ENCODE results near the gene CNTNAP2. TPM values are rescaled to one million over a fixed set of nuclear protein-coding genes. Genes with fewer than 3 reads are reported as not detected.

Gene CNTNAP2
- total RNA-seq, 8 experiments from 2014 or later = 0.05 to 27.0 (median 15.0) TPM

- ATAC-seq (replicated peaks in 6 of 8) = no peak
- Histone ChIP-seq H3K4me1 (replicated peaks in 1 of 2) (peaks cover 4 to 11% of the 10 kb centered on the region in 2 donors), H3K4me3 (no peak overlapping the region), H3K27ac (no peak overlapping the region)
- in situ Hi-C loops (cut with MboI; ENCODE audit: low pct_unique_long_range_greater_than_20kb in 2 of 9, low sequenced_read_pairs in 9 of 9, unreplicated experiment in 9 of 9) = no loop called here
Observed at GRCh38 chr7:147805996-147806576, 1689.5 kb downstream of the CNTNAP2 start.

DNA sequence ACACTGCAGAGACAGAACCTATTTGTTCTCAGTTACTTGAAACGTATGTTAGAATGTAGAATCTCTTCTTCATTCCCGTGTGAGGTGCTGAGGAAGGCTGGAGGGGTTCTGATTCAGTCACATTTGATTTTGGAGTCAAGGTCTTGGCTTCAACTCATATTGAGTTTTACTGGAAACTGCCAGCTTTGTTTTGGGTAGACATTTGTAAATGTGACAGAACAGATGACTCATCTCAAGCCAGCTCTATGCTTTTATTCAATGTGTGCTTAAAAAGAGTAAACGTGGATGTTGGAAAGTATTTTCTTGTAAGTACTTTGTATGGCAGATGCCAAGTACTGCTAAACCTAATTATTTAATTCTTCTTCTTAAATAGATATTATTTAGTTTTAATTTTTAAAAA, 1693.2 kb downstream of the CNTNAP2 start:
- H3K4me3 ChIP-seq = no peak overlapping the region
- H3K4me1 ChIP-seq (replicated peaks in 1 of 2) = peaks cover 4 to 11% of the 10 kb centered on the region in 2 donors
- in situ Hi-C loops (cut with MboI; ENCODE audit: low pct_unique_long_range_greater_than_20kb in 2 of 9, low sequenced_read_pairs in 9 of 9, unreplicated experiment in 9 of 9) = no loop called here
- peak in 3 of 8 experiments; percentile 15 to 37 (median 19) for ATAC-seq (replicated peaks in 6 of 8)
- no peak overlapping the region for H3K27ac ChIP-seq
- WGBS, 10 experiments = 0 to 91% (median 24%) methylated on average over 1 to 3 of the region's 3 CpGs; no CpG with 5 or more reads in 2 of the 10 experiments

DNA sequence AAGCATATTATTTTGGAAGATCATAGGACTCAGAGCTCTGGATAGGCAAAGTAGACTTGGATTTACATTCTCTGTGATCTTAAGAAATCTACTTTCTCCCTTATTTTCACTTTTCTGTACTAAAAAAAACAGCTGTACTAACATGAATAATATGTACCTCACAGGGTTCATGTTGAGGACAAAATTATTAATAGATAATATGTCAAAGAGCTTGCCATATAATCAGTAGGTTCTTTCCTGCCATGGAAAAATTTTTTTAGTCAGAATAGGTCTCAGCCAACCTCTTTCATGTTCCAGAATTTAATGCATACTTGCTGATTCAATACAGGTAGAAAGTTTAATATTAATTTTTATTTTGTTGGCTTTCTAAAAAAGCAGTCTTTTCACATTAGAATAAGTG, 1693.7 kb downstream of the CNTNAP2 start:
- Histone ChIP-seq H3K4me3 (no peak overlapping the region), H3K4me1 (replicated peaks in 1 of 2) (peaks cover 4 to 13% of the 10 kb centered on the region in 2 donors), H3K27ac (no peak overlapping the region)
- in situ Hi-C loops (cut with MboI; ENCODE audit: low pct_unique_long_range_greater_than_20kb in 2 of 9, low sequenced_read_pairs in 9 of 9, unreplicated experiment in 9 of 9) = no loop called here
- peak in 3 of 8 experiments; percentile 36 to 62 (median 54) for ATAC-seq (replicated peaks in 6 of 8)

GRCh38 chr7:147811923-147812322, 1695.3 kb downstream of the CNTNAP2 start:
- in situ Hi-C loops (cut with MboI; ENCODE audit: low pct_unique_long_range_greater_than_20kb in 2 of 9, low sequenced_read_pairs in 9 of 9, unreplicated experiment in 9 of 9) = no loop called here
- 0 to 100% (median 89%) methylated on average over 2 to 5 of the region's 5 CpGs for WGBS, 10 experiments
- H3K4me3 ChIP-seq = no peak overlapping the region
- ATAC-seq (replicated peaks in 6 of 8) = no peak
- no peak overlapping the region for H3K27ac ChIP-seq
- peaks cover 4 to 14% of the 10 kb centered on the region in 2 donors for H3K4me1 ChIP-seq (replicated peaks in 1 of 2)

- Histone ChIP-seq H3K4me3 (no peak overlapping the region), H3K27ac (no peak overlapping the region), H3K4me1 (replicated peaks in 1 of 2) (peaks cover 4 to 21% of the 10 kb centered on the region in 2 donors)
- no peak for ATAC-seq (replicated peaks in 6 of 8)
- in situ Hi-C loops (cut with MboI; ENCODE audit: low pct_unique_long_range_greater_than_20kb in 2 of 9, low sequenced_read_pairs in 9 of 9, unreplicated experiment in 9 of 9) = no loop called here
Observed at GRCh38 chr7:147813316-147813715, 1696.7 kb downstream of the CNTNAP2 start.

GRCh38 chr7:147818317-147818716, 1701.7 kb downstream of the CNTNAP2 start:
- Histone ChIP-seq H3K27ac (peak overlapping the region in 1 of 2 donors; percentile 36), H3K4me1 (replicated peaks in 1 of 2) (peaks cover 0 to 20% of the 10 kb centered on the region in 2 donors), H3K4me3 (no peak overlapping the region)
- in situ Hi-C loops (cut with MboI; ENCODE audit: low pct_unique_long_range_greater_than_20kb in 2 of 9, low sequenced_read_pairs in 9 of 9, unreplicated experiment in 9 of 9) = no loop called here
- peak in 4 of 8 experiments; percentile 33 to 79 (median 78) for ATAC-seq (replicated peaks in 6 of 8)
- WGBS, 10 experiments = 0 to 51% (median 25%) methylated on average over 1 to 4 of the region's 4 CpGs; no CpG with 5 or more reads in 2 of the 10 experiments

DNA sequence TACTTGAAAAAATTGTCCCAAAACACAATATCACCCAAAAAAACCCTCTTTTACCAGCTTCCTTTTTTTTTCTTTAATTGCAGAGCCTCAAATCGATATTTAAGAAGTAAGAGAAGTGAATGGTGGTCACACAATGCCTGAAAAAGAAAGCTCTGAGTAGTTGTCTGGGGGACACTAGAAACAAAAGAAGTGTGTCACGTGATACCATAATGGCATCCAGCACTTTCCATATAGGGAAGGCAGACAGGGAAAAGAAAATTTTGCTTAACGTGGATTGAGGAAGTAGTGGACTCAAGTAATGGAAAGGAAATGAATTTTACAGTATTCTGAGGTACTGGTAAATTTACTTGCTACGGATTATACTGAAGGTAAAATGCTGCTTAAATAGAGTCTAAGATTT, 1708.1 kb downstream of the CNTNAP2 start:
- Histone ChIP-seq H3K27ac (no peak overlapping the region), H3K4me3 (no peak overlapping the region), H3K4me1 (replicated peaks in 1 of 2) (peaks cover 0 to 3% of the 10 kb centered on the region in 2 donors)
- in situ Hi-C loops (cut with MboI; ENCODE audit: low pct_unique_long_range_greater_than_20kb in 2 of 9, low sequenced_read_pairs in 9 of 9, unreplicated experiment in 9 of 9) = no loop called here
- no peak for ATAC-seq (replicated peaks in 6 of 8)
- 0 to 87% (median 71%) methylated on average over 1 to 4 of the region's 4 CpGs for WGBS, 10 experiments

DNA sequence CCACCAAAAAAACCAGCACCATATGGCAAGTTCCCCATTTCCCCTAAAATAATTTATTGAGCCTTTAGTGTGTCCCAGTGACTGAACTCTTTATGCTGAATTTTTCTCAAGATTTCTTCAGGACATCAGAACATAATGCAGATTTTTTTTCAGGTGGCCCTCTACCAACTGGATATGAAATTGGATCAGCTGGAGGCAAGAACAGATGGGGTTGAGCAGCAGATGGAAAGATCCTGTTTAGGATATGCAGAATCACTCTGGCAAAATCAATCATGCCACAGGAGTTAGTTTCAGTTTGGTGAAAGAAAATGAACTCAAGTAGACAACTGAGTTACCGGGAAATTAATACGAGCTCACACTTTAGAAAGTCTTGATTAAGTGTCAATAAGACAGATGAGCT, 1712.4 kb downstream of the CNTNAP2 start:
- H3K27ac ChIP-seq = no peak overlapping the region
- 0 to 96% (median 80%) methylated on average over 1 to 2 of the region's 2 CpGs; no CpG with 5 or more reads in 3 of the 10 experiments for WGBS, 10 experiments
- H3K4me1 ChIP-seq (replicated peaks in 1 of 2) = peaks cover 0 to 3% of the 10 kb centered on the region in 2 donors
- no peak for ATAC-seq (replicated peaks in 6 of 8)
- in situ Hi-C loops (cut with MboI; ENCODE audit: low pct_unique_long_range_greater_than_20kb in 2 of 9, low sequenced_read_pairs in 9 of 9, unreplicated experiment in 9 of 9) = no loop called here
- no peak overlapping the region for H3K4me3 ChIP-seq

GRCh38 chr7:147833557-147833956, 1717.0 kb downstream of the CNTNAP2 start:
- in situ Hi-C loops (cut with MboI; ENCODE audit: low pct_unique_long_range_greater_than_20kb in 2 of 9, low sequenced_read_pairs in 9 of 9, unreplicated experiment in 9 of 9) = no loop called here
- H3K27ac ChIP-seq = no peak overlapping the region
- H3K4me3 ChIP-seq = no peak overlapping the region
- ATAC-seq (replicated peaks in 6 of 8) = peak in 6 of 8 experiments; percentile 14 to 58 (median 54)
- WGBS, 10 experiments = 33 to 100% (median 72%) methylated on average over 1 to 5 of the region's 6 CpGs; no CpG with 5 or more reads in 2 of the 10 experiments
- peaks cover 0 to 7% of the 10 kb centered on the region in 2 donors for H3K4me1 ChIP-seq (replicated peaks in 1 of 2)

DNA sequence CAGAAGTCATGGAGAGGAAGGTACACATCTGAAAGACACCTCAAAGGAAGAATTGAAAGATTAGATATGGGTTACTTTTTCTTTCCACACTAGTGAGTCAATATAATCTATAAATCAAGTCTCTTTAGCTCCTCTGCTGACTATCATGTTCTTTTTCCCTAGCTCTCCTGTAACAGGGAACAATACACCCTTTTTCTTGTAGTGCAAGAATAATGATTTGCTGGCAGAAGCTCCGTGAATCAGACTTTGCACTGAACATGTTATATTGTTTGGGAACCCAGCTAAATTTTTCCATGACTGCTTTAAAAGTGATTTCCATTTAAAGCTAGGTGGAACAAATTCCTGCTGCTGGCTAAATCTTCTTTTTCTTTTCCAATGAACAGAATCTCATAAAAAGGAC, 1717.4 kb downstream of the CNTNAP2 start:
- ATAC-seq (replicated peaks in 6 of 8) = peak in 4 of 8 experiments; percentile 15 to 55 (median 46)
- peaks cover 0 to 7% of the 10 kb centered on the region in 2 donors for H3K4me1 ChIP-seq (replicated peaks in 1 of 2)
- H3K4me3 ChIP-seq = no peak overlapping the region
- H3K27ac ChIP-seq = no peak overlapping the region
- 43 to 100% (median 57%) methylated on average over 1 of the region's 1 CpG; no CpG with 5 or more reads in 5 of the 10 experiments for WGBS, 10 experiments
- in situ Hi-C loops (cut with MboI; ENCODE audit: low pct_unique_long_range_greater_than_20kb in 2 of 9, low sequenced_read_pairs in 9 of 9, unreplicated experiment in 9 of 9) = no loop called here

GRCh38 chr7:147852833-147853232, 1736.2 kb downstream of the CNTNAP2 start:
- Histone ChIP-seq H3K4me3 (no peak overlapping the region), H3K27ac (no peak overlapping the region), H3K4me1 (replicated peaks in 1 of 2) (no peaks in the 10 kb centered on the region)
- in situ Hi-C loops (cut with MboI; ENCODE audit: low pct_unique_long_range_greater_than_20kb in 2 of 9, low sequenced_read_pairs in 9 of 9, unreplicated experiment in 9 of 9) = no loop called here
- ATAC-seq (replicated peaks in 6 of 8) = peak in 1 of 8 experiments; percentile 38

DNA sequence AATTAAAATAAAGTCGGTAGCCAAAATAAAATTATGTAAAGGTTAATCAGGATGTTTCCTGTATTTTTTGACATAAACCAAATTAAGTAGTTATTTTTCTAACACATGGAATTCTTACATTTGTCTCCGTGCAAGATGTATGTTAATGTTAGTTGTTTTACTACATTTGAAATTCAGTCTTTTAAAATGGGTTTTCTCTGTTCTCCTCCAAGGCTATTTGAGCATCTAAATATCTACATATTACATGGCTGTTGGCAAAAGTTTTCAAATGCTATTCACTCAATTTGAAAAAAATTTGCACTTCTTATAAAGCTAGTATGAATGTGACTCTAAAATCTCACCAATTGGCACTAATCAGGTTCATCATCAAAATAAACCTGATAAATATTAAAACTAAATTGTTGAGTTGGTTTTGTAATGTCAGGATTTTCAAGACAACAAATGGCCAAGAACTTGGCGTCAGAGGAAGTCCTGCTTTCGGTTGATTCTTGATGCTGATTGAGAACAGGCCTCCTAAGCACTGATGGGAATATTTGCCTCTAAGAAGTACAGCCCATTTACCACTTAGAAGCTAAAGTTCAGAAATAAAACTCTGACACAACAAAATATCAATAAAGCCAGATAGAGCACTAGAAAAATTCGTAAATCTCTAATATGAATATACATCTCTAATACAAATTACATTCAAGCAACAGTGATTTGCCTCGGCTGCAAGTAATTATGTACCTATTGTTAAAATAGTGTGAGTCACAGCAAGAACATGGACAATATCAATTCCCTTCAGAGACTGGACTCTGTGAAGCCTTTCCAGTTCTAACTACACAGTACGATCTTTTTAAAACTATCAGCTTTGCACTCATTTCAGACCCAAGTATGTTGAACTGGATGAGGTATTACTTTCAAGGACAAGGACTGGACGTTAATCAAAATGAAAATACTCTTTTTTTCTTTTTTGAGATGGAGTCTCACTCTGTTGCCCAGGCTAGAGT, 1740.8 kb downstream of the CNTNAP2 start:
- 19 to 88% (median 67%) methylated on average over 4 to 7 of the region's 8 CpGs for WGBS, 10 experiments
- Histone ChIP-seq H3K4me1 (replicated peaks in 1 of 2) (no peaks in the 10 kb centered on the region), H3K27ac (no peak overlapping the region), H3K4me3 (no peak overlapping the region)
- peak in 2 of 8 experiments; percentile 57 to 79 for ATAC-seq (replicated peaks in 6 of 8)
- in situ Hi-C loops (cut with MboI; ENCODE audit: low pct_unique_long_range_greater_than_20kb in 2 of 9, low sequenced_read_pairs in 9 of 9, unreplicated experiment in 9 of 9) = no loop called here

GRCh38 chr7:147858421-147858820, 1741.8 kb downstream of the CNTNAP2 start:
- 0 to 100% (median 73%) methylated on average over 1 to 3 of the region's 3 CpGs for WGBS, 10 experiments
- H3K4me3 ChIP-seq = no peak overlapping the region
- ATAC-seq (replicated peaks in 6 of 8) = no peak
- H3K4me1 ChIP-seq (replicated peaks in 1 of 2) = no peaks in the 10 kb centered on the region
- H3K27ac ChIP-seq = no peak overlapping the region
- in situ Hi-C loops (cut with MboI; ENCODE audit: low pct_unique_long_range_greater_than_20kb in 2 of 9, low sequenced_read_pairs in 9 of 9, unreplicated experiment in 9 of 9) = no loop called here
